GM12892 (cell line): ENCODE data around the gene IL1B.

ENCODE experiments used
- DNase-seq: peaks from one replicate; pipeline ENCODE4 v3.0.0; 2011; ENCODE audit not compliant: insufficient read length
- FAIRE-seq: peaks from 2 replicates; lab custom pipeline; 2011; peaks lifted over from hg19 to GRCh38; lab: Jason Lieb, UNC
- POLR2A ChIP-seq: IDR thresholded peaks from 2 replicates; pipeline ENCODE4 v1.6.1; 2011; ENCODE audit warnings: low read depth, low read length, control low read depth
- POLR2AphosphoS5 ChIP-seq: IDR thresholded peaks from 2 replicates; pipeline ENCODE4 v1.6.1; 2011; ENCODE audit warnings: low read depth, low read length, control low read depth
- TAF1 ChIP-seq: IDR thresholded peaks from 2 replicates; pipeline ENCODE4 v1.6.1; 2011; ENCODE audit warnings: low read depth, mild to moderate bottlenecking, control low read depth, low read length, borderline replicate concordance

The IL1B gene

DNA sequence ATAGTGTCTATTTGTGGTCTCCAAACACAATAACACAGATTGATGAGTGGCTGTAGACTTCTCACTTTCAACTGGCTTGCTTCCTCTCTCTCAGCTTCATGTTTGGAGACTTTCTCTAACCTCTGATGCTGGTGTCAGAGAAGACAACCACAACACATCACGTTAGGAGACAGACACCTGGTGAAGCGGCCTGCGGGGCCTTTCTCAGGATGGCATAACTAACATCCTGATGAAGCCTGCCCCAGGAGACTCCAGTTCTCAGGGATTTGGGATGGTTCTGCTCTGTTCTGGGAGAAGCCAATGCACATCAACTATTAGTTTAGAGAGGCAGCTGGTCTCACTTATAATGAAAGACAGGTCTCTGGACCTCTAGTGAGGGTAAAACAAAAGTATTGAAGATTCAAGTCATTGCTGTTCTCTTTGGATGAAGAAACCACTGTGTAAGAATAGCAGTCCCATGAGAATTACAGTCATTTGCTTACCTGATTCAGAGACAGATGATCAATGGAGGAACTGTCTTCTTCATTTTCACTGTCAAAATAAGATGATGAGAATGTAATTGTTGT lies 54.3 kb downstream of the IL1B start:
- TF ChIP-seq POLR2AphosphoS5 (no peak), POLR2A (peak; percentile 25; the same call in 1 of the 2 replicates), TAF1 (no peak)
- DNase-seq = no peak
- peak; percentile 82 for FAIRE-seq
